Epithelial cell of esophagus (primary cell): ENCODE data around the gene FAM237A.
A peak's percentile ranks its signal among the peaks of the same experiment; 100 is the strongest.

Experiments
- DNase-seq: peaks from one replicate; pipeline ENCODE4 v3.0.0; 2010; ENCODE audit warnings: low read depth
- H3K4me3 ChIP-seq: 2 replicates; pipeline ENCODE4 v1.5.1; 2011; ENCODE audit warnings: mild to moderate bottlenecking, low read length, control low read depth
- TF ChIP-seq, protein P1 (sequence below): IDR thresholded peaks from 2 replicates; pipeline ENCODE4 v1.5.1; 2011; ENCODE audit warnings: low read depth, mild to moderate bottlenecking, low read length, control low read depth, inconsistent platforms; ENCODE audit not compliant: insufficient read depth; ENCODE audit errors: missing control alignments

The FAM237A gene

DNA sequence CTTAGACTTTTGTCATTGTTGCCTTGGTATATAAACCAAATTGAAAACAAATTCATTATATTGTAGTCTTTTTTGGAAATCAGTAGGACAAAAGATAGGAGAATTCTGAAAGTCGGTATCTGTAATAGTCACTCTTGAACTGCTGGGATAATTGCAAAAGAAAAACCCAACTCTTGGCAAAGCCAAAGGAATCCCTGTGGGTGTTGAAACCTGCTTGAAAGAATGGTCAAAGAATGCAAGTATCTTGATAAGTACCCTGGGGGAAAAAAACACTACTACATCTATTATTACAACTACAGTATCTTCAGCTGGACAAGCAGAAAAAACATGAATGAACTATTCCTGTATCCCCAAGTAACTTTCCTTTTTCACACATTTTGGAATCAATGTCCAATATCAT, 7.3 kb upstream of the FAM237A start:
- TF ChIP-seq, protein P1, sequence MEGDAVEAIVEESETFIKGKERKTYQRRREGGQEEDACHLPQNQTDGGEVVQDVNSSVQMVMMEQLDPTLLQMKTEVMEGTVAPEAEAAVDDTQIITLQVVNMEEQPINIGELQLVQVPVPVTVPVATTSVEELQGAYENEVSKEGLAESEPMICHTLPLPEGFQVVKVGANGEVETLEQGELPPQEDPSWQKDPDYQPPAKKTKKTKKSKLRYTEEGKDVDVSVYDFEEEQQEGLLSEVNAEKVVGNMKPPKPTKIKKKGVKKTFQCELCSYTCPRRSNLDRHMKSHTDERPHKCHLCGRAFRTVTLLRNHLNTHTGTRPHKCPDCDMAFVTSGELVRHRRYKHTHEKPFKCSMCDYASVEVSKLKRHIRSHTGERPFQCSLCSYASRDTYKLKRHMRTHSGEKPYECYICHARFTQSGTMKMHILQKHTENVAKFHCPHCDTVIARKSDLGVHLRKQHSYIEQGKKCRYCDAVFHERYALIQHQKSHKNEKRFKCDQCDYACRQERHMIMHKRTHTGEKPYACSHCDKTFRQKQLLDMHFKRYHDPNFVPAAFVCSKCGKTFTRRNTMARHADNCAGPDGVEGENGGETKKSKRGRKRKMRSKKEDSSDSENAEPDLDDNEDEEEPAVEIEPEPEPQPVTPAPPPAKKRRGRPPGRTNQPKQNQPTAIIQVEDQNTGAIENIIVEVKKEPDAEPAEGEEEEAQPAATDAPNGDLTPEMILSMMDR, result no peak
- no peak overlapping the region for H3K4me3 ChIP-seq
- DNase-seq, result no peak

DNA sequence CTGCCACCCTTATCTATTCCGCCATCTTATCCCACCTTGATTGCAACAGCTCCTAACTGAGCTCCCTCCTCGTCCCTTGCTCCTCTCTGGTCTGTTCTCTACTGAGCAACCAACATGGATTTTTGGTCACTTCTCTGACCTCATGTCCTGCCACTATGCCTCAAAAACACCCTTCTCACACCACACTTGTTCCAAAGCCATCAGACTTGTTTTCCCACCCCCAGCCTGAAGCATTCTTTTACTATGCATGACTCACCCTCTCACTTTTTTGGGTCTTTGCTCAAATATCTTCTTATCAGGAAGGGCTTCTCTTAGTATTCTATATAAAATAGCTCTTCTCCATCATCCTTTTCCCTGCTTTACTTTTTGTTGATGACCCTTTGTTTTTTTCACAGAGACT, 2.7 kb upstream of the FAM237A start:
- H3K4me3 ChIP-seq, result no peak overlapping the region
- no peak for DNase-seq
- TF ChIP-seq, protein P1, result no peak

DNA sequence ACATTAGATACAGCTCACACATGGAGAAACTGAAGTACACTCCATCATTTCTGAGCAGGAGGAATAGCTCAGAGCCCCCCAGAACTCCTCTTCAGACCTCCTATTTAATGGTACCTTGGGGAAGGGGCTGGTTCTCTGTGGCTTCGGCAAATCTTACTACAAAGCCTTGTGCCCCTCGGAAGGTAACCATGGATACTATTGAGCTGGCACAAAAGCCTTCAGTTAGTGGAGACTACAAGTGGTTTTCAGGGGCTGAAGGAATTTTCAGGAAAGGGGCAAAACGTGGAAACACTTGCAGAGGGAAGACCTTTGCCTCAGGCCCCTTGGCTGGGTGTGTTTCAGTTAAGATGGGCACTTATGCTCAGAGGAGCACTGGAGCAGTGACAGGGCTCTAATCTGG, 1.1 kb upstream of the FAM237A start:
- TF ChIP-seq, protein P1, result no peak
- no peak for DNase-seq
- no peak overlapping the region for H3K4me3 ChIP-seq

DNA sequence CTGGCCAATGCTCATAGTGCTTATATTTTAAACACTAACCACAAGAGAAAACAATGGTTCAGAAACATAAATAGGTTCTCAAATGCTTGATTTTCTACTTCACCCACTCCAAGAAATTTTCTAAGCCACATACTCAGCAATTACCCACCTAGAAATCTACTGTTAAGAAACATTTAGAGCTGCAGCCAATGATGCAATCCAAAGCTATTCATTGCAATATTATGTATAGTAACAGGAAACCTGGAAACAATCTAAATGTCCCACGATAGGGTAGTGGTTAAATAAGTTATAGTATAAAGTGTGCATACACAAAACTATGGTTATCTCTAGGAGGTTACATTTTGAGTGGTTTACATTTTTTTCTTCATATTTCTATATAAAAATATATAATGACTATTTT, 5.7 kb downstream of the FAM237A start:
- TF ChIP-seq, protein P1, result no peak
- DNase-seq, result peak; percentile 4
- no peak overlapping the region for H3K4me3 ChIP-seq

DNA sequence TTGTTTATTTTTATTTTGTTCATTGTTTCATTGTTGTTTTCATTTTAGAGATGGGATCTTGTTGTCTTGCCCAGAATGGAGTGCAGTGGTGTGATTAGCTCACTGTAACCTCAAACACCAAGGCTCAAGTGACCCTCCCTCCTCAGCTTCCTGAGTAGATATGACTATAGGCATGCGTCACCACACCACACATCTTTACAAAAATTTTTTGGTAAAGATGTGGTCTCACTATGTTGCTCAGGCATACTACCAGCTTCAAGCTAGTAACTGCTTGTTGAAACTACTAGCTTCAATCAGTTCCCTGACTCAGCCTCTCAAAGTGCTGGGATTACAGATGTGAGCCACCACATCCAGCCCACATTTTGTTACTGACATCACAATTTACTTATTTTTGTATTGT, 14.8 kb downstream of the FAM237A start:
- DNase-seq, result no peak
- no peak overlapping the region for H3K4me3 ChIP-seq
- TF ChIP-seq, protein P1, result no peak

DNA sequence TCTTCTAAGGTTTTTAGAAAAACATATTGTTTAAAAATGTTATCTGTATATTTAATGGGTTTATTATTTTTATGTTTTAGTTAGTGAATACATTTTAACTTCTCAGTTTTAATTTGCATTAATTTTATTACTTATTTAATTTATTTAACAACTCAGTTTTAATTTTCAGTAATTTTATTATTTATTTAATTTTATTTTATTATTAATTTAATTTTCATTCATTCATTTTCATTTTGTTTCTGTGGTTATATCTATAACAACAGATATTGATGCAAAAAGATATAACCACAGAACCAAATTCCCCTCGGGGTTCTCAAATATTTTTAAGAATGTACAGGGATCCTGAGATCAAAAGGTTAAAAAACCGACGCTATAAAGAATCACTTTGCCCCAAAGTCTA, 23.0 kb downstream of the FAM237A start:
- DNase-seq, result no peak
- no peak overlapping the region for H3K4me3 ChIP-seq
- TF ChIP-seq, protein P1, result no peak

DNA sequence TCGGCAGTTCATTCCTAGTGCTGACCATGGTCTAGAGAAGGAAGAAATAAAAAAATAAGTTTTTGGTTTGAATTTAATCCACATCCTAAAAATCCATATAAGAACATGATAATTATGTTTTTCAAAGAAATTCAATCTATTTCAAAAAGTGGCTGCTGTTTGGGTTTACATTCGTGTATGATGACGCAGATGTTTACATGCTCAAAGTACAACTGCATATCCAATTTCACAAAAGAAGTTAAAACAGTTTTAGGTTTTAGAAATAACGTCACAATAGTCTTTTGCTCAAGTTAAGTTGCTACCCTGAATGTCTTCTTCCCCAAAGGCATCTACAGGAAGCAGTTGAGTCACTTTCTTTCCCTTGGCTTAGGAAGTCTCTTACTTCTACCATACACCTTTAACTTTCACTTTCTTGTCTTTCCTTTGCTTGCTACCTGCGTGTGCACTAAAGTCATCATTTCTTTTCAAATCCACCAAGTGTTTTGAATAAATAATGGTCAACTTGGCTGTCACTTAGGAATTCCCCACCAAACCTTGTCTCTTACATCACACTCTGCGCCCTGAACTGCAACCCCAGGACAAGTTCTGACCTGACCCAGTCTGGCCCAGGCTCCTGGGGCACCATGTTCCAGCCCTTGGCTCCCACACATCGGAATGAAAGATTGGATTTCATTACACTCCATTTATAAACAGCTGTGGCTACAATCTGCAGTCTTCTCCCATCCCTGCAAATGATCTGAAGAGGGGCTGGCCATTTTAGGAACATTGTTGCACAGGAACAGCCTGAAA, 28.4 kb downstream of the FAM237A start:
- peak; percentile 54 for DNase-seq
- TF ChIP-seq, protein P1, result no peak
- H3K4me3 ChIP-seq, result no peak overlapping the region
